ENCODE data around the gene MGAT5.

MGAT5 gene

DNA sequence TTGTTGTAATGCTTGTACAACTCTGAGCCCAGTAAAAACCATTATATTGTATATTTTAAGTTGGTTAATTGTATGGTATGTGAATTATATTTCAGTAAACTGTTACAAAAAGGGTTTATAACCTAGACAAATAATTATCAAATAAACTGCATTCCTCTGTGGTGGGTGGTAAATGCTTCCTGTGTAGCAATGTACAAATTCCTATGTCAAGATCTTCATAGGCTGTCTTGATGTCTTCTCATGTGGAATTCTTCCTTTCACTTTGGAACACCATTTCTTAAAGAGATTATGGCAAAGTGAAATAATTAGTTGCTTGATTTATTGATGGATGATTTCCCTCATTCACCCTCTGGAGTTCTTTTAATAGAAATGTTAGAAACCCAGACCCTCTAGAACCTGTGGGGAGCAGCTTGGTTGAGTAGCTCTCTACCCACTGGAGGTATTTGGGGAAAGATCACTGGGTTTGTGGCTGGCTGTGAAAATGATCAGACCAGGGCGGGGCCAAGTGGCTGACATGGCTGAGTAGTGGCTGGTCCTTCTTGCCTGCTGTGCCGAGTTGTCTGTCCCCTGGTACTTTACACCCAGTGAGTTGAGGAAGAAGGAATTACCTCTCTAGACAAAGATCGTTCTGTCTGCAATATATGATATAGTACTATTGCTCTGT is 22.4 kb upstream of the MGAT5 start:
- Histone ChIP-seq H3K27me3 (ENCODE audit: control insufficient read depth, insufficient read depth, low read length) (no peaks in the 10 kb centered on the region), H3K36me3 (ENCODE audit: control insufficient read depth, insufficient read depth, low read length) (no peaks in the 10 kb centered on the region), H3K27ac (ENCODE audit: low read length) (no peak overlapping the region), H3K4me3 (ENCODE audit: low read length) (no peak overlapping the region), H3K9me3 (ENCODE audit: control insufficient read depth, insufficient read depth, low read length) (no peaks in the 10 kb centered on the region), H3K4me1 (ENCODE audit: control insufficient read depth, insufficient read depth, low read length) (no peaks in the 10 kb centered on the region)
- DNase-seq (ENCODE audit: low read depth, low spot score) = no peak
- WGBS (ENCODE audit: insufficient coverage, insufficient read length) = no CpG with 5 or more reads among the region's 3 CpGs

DNA sequence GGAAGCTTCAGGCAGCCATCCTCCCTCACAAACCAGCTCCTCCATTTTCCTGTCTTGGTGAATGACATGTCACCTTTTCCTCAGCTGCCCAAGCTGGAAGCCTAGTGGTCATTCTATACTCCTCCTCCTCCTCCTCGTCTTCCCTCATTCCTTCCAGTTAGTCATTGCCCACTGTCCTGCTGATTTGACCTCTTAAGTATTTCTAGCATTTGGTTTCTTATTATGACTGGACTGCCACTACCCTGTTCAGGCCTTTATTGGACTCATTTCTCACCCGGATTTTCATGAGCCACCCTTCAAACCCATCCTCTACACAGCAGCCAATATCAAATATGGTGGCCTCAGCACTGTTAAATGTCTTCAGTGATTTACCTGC is 21.9 kb upstream of the MGAT5 start:
- Histone ChIP-seq H3K36me3 (ENCODE audit: control insufficient read depth, insufficient read depth, low read length) (no peaks in the 10 kb centered on the region), H3K4me3 (ENCODE audit: low read length) (no peak overlapping the region), H3K27me3 (ENCODE audit: control insufficient read depth, insufficient read depth, low read length) (no peaks in the 10 kb centered on the region), H3K27ac (ENCODE audit: low read length) (no peak overlapping the region), H3K9me3 (ENCODE audit: control insufficient read depth, insufficient read depth, low read length) (no peaks in the 10 kb centered on the region), H3K4me1 (ENCODE audit: control insufficient read depth, insufficient read depth, low read length) (no peaks in the 10 kb centered on the region)
- WGBS (ENCODE audit: insufficient coverage, insufficient read length) = no CpG with 5 or more reads among the region's 2 CpGs
- no peak for DNase-seq (ENCODE audit: low read depth, low spot score)

DNA sequence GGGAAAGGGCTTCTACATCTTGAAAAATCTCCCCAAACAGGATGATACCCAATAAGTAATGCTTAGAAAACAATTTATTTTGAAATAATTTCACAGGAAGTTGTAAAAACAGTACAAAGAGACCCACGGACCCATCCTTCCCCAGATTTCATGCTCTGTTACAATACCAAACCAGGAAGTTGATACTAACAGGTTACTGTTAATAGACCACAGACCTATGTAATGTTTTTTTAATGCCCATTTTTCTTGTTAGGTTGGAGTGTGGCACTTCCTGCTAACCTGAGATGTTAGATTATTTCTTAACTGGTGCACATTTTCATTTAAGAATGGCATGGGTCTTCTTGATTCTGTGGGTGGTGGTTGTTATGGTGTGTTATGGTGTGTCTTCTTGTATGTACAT is 21.4 kb upstream of the MGAT5 start:
- DNase-seq (ENCODE audit: low read depth, low spot score) = no peak
- Histone ChIP-seq H3K4me3 (ENCODE audit: low read length) (no peak overlapping the region), H3K27ac (ENCODE audit: low read length) (no peak overlapping the region), H3K4me1 (ENCODE audit: control insufficient read depth, insufficient read depth, low read length) (no peaks in the 10 kb centered on the region), H3K9me3 (ENCODE audit: control insufficient read depth, insufficient read depth, low read length) (no peaks in the 10 kb centered on the region), H3K27me3 (ENCODE audit: control insufficient read depth, insufficient read depth, low read length) (no peaks in the 10 kb centered on the region), H3K36me3 (ENCODE audit: control insufficient read depth, insufficient read depth, low read length) (no peaks in the 10 kb centered on the region)
- WGBS (ENCODE audit: insufficient coverage, insufficient read length) = no CpG with 5 or more reads among the region's 1 CpG

DNA sequence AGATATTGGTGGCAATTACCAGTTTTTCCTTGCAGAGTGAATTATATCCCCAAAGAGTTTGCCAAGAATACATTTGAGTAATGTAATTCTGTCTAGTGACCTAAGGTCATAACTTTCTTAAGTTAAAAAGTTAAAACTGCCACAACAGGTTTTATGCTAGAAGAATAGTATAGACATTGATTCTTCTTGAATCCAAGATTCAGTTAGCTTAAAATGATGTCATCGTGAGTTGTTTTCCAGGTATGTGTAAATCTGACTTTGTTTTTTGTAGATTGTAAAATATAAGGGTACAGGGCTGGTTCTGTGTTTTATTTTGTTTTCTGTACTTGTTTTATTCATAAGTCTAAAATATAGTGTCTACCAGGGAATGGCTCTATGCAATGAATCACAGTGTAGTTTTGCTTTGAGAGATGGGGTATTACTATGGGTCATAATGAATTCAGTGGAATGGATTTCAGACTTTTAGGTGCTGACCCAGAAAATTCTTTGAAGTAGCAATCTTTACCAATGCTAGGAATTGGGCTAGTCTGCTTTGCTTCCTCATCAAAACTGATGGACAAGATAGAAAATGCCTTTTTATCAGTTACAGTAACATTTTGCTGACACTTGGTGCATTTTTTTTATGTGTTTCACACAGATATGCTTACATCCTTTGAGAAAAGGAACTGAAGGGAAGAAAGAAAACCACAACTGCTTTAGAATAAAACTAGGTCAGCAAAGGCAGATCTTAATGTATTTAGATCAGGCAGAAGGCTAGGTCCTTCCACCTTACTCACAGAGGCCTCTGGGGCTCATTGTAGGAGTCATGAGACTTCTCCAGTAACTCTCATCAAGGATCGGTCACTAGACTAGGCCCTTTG is 20.8 kb upstream of the MGAT5 start:
- no peaks in the 10 kb centered on the region for H3K36me3 ChIP-seq (ENCODE audit: control insufficient read depth, insufficient read depth, low read length)
- no peak overlapping the region for H3K27ac ChIP-seq (ENCODE audit: low read length)
- no peaks in the 10 kb centered on the region for H3K27me3 ChIP-seq (ENCODE audit: control insufficient read depth, insufficient read depth, low read length)
- H3K4me3 ChIP-seq (ENCODE audit: low read length) = no peak overlapping the region
- H3K9me3 ChIP-seq (ENCODE audit: control insufficient read depth, insufficient read depth, low read length) = no peaks in the 10 kb centered on the region
- DNase-seq (ENCODE audit: low read depth, low spot score) = no peak
- 100% methylated on average over 1 of the region's 2 CpGs for WGBS (ENCODE audit: insufficient coverage, insufficient read length)
- H3K4me1 ChIP-seq (ENCODE audit: control insufficient read depth, insufficient read depth, low read length) = no peaks in the 10 kb centered on the region

DNA sequence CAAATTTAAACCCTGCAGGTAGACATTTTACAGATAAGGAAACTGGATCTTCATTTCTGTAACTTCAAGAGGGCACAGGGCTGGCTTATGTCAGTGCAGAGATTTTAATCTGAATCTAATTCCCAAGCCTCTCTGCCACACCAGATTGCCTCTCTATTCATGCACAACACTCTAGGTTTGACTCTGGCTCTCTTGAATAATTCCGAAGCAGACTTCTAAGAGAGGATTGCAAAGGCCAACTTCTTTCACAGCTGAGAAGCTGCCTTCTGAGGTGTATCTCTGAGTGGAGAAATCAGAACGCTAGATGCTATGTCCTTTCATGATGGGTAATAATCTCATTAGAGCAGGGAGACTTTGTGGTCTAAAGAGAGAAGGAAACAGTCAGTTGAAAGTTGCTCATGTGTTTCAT is 20.1 kb upstream of the MGAT5 start:
- Histone ChIP-seq H3K36me3 (ENCODE audit: control insufficient read depth, insufficient read depth, low read length) (no peaks in the 10 kb centered on the region), H3K27ac (ENCODE audit: low read length) (no peak overlapping the region), H3K4me1 (ENCODE audit: control insufficient read depth, insufficient read depth, low read length) (no peaks in the 10 kb centered on the region), H3K4me3 (ENCODE audit: low read length) (no peak overlapping the region), H3K9me3 (ENCODE audit: control insufficient read depth, insufficient read depth, low read length) (no peaks in the 10 kb centered on the region), H3K27me3 (ENCODE audit: control insufficient read depth, insufficient read depth, low read length) (no peaks in the 10 kb centered on the region)
- no CpG with 5 or more reads among the region's 2 CpGs for WGBS (ENCODE audit: insufficient coverage, insufficient read length)
- DNase-seq (ENCODE audit: low read depth, low spot score) = no peak

DNA sequence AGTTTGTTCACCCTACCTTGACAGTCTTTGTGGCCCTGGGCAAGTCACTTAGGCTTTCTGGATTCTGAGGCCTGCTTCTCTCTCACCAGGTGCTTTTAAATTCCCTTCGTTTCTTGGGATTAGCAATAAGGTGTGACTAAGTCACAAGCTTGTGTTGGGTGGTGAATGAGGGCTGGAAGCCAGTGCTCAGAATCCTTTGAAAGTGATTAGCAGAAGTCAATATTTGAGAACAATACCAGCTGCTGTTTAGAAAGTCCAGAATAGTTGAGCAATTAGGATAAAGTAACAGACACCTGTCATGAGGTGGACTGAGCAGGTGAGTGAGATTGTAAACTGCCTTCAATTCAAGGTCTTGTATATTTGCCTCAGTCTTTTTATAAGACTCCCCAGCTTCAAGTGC is 19.3 kb upstream of the MGAT5 start:
- no peak for DNase-seq (ENCODE audit: low read depth, low spot score)
- Histone ChIP-seq H3K36me3 (ENCODE audit: control insufficient read depth, insufficient read depth, low read length) (no peaks in the 10 kb centered on the region), H3K9me3 (ENCODE audit: control insufficient read depth, insufficient read depth, low read length) (no peaks in the 10 kb centered on the region), H3K27me3 (ENCODE audit: control insufficient read depth, insufficient read depth, low read length) (no peaks in the 10 kb centered on the region), H3K4me3 (ENCODE audit: low read length) (no peak overlapping the region), H3K27ac (ENCODE audit: low read length) (no peak overlapping the region), H3K4me1 (ENCODE audit: control insufficient read depth, insufficient read depth, low read length) (no peaks in the 10 kb centered on the region)
- no CpG with 5 or more reads among the region's 1 CpG for WGBS (ENCODE audit: insufficient coverage, insufficient read length)

DNA sequence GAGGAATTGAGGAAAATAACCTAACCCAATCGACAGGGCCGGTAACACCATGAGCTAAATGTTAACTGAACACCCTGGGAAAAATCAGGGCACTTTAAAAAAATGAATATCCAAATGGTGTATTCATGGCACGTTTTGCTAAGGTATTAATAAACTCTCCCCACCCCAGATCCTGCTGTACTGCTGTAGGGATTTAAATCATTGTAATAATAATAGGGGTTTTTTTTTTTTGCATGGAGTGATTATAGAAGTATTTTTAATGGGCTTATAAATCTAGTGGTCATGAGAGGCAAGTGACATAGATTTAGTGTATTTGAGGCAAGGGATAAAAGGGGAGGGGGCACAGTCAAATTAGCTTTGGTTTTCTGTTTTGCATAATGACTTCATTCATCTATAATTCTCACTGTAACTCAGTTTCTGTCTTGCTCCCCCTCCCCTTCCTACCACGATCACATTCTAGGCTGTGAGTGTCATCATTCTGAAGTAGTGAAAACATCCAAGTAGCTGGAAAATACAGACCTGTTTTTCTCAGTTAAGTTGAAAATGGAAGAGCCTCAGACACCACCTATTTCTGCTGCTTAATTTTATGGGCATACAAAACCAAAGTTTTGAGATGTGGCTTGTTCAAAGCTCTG is 18.2 kb upstream of the MGAT5 start:
- no peak for DNase-seq (ENCODE audit: low read depth, low spot score)
- no CpG with 5 or more reads among the region's 4 CpGs for WGBS (ENCODE audit: insufficient coverage, insufficient read length)
- no peaks in the 10 kb centered on the region for H3K36me3 ChIP-seq (ENCODE audit: control insufficient read depth, insufficient read depth, low read length)
- H3K4me3 ChIP-seq (ENCODE audit: low read length) = no peak overlapping the region
- no peaks in the 10 kb centered on the region for H3K27me3 ChIP-seq (ENCODE audit: control insufficient read depth, insufficient read depth, low read length)
- no peak overlapping the region for H3K27ac ChIP-seq (ENCODE audit: low read length)
- no peaks in the 10 kb centered on the region for H3K9me3 ChIP-seq (ENCODE audit: control insufficient read depth, insufficient read depth, low read length)
- H3K4me1 ChIP-seq (ENCODE audit: control insufficient read depth, insufficient read depth, low read length) = no peaks in the 10 kb centered on the region

DNA sequence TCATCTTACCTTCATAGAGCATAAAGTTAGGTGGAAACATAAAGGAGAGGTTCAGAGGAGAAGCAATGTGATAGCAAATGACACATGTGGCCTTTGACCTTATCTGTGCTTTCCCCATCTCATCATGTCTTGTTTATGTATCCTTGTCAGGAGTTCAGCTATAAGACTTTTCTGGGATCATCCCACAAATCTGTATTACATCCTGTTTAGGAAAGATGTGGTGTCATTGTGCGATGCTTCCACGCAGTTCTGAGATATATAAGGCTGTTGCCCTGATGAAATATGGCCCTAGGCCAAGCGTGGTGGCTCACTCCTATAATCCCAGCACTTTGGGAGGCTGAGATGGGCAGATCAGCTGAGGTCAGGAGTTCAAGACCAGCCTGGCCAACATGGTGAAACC is 15.5 kb upstream of the MGAT5 start:
- Histone ChIP-seq H3K4me3 (ENCODE audit: low read length) (no peak overlapping the region), H3K9me3 (ENCODE audit: control insufficient read depth, insufficient read depth, low read length) (no peaks in the 10 kb centered on the region), H3K27ac (ENCODE audit: low read length) (no peak overlapping the region), H3K36me3 (ENCODE audit: control insufficient read depth, insufficient read depth, low read length) (no peaks in the 10 kb centered on the region), H3K27me3 (ENCODE audit: control insufficient read depth, insufficient read depth, low read length) (no peaks in the 10 kb centered on the region), H3K4me1 (ENCODE audit: control insufficient read depth, insufficient read depth, low read length) (no peaks in the 10 kb centered on the region)
- no peak for DNase-seq (ENCODE audit: low read depth, low spot score)
- no CpG with 5 or more reads among the region's 3 CpGs for WGBS (ENCODE audit: insufficient coverage, insufficient read length)

DNA sequence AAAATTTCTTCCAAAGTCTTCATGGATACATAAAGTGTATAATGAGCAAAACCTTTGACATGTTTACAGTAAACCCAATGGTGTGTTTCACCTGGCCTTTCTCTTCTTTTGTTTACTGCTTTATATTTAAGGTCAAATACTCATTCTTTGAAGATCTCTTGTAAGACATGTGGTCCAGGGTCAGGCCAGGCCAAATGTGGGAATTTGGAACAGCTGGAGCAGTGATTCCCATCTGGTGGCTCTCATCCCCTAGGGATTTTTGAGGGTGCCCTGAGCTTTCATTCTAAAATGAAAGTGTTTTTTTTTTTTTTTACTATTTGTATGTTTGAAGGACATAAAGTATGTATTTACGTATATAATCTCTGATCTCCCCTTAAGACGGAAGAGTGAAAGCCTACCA is 13.8 kb upstream of the MGAT5 start:
- no peaks in the 10 kb centered on the region for H3K36me3 ChIP-seq (ENCODE audit: control insufficient read depth, insufficient read depth, low read length)
- no CpG with 5 or more reads among the region's 2 CpGs for WGBS (ENCODE audit: insufficient coverage, insufficient read length)
- no peaks in the 10 kb centered on the region for H3K27me3 ChIP-seq (ENCODE audit: control insufficient read depth, insufficient read depth, low read length)
- H3K4me1 ChIP-seq (ENCODE audit: control insufficient read depth, insufficient read depth, low read length) = no peaks in the 10 kb centered on the region
- H3K27ac ChIP-seq (ENCODE audit: low read length) = no peak overlapping the region
- H3K9me3 ChIP-seq (ENCODE audit: control insufficient read depth, insufficient read depth, low read length) = no peaks in the 10 kb centered on the region
- H3K4me3 ChIP-seq (ENCODE audit: low read length) = no peak overlapping the region
- no peak for DNase-seq (ENCODE audit: low read depth, low spot score)

DNA sequence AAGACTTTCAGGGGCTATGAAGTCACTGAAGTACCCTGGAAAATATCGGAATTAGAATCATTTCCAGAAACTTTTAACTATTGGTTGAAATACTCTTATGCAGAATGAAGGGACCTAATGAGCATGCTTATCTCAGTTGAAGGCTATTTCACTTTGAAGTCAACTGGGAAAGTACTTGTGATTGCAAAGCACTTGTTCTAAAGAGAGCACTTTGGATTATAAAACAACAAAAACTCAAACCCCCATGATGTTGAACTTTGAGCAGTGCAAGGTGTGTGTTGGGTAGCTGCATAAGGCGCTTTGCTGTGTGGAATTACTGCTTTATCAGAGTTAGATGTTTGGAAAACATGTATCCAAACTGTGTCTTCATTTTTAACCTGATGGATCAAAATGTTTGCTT is 12.0 kb upstream of the MGAT5 start:
- no peaks in the 10 kb centered on the region for H3K36me3 ChIP-seq (ENCODE audit: control insufficient read depth, insufficient read depth, low read length)
- H3K4me1 ChIP-seq (ENCODE audit: control insufficient read depth, insufficient read depth, low read length) = peaks cover 1% of the 10 kb centered on the region; the same call in 1 of the 2 replicates
- H3K27ac ChIP-seq (ENCODE audit: low read length) = no peak overlapping the region
- H3K4me3 ChIP-seq (ENCODE audit: low read length) = no peak overlapping the region
- no peak for DNase-seq (ENCODE audit: low read depth, low spot score)
- no CpG with 5 or more reads among the region's 2 CpGs for WGBS (ENCODE audit: insufficient coverage, insufficient read length)
- peaks cover 2% of the 10 kb centered on the region; the same call in 1 of the 2 replicates for H3K27me3 ChIP-seq (ENCODE audit: control insufficient read depth, insufficient read depth, low read length)
- H3K9me3 ChIP-seq (ENCODE audit: control insufficient read depth, insufficient read depth, low read length) = no peaks in the 10 kb centered on the region
